SK-N-MC (cell line): ENCODE results near the gene DAB1.

ENCODE experiments used
- DNase-seq: peaks from one replicate; pipeline ENCODE4 v3.0.0-alpha.2; 2011; ENCODE audit warnings: low read depth, low spot score
- H3K27ac ChIP-seq: fragments of 200-600 bp; sonication (generic); 2 replicates; pipeline ENCODE4 v1.5.1; 2016; ENCODE audit warnings: mixed run types
- H3K36me3 ChIP-seq: fragments of 200-600 bp; sonication (generic); 2 replicates; pipeline ENCODE4 v1.6.1; 2017; ENCODE audit warnings: antibody characterized with exemption, low read length, mixed read lengths; ENCODE audit not compliant: insufficient read depth
- H3K4me3 ChIP-seq: fragments of 200-600 bp; sonication (generic); 2 replicates; pipeline ENCODE4 v1.5.1; 2016
- H3K9ac ChIP-seq: fragments of 200-600 bp; sonication (generic); 2 replicates; pipeline ENCODE4 v1.8.0; 2017; ENCODE audit warnings: mixed run types, mixed read lengths; ENCODE audit not compliant: insufficient read length
- H3K9me3 ChIP-seq: fragments of 200-600 bp; sonication (generic); 2 replicates; pipeline ENCODE4 v1.6.1; 2017; ENCODE audit warnings: low read depth, mild to moderate bottlenecking, antibody characterized with exemption, low read length, moderate library complexity, mixed read lengths
- EZH2 ChIP-seq: fragments of 200-600 bp; sonication (generic); IDR thresholded peaks from one replicate; pipeline ENCODE4 v1.6.1; 2017; ENCODE audit warnings: antibody characterized with exemption
- FOXP2 ChIP-seq: optimal IDR thresholded peaks from 2 replicates; pipeline ENCODE3; 2011; ENCODE audit warnings: mild to moderate bottlenecking, moderate library complexity; ENCODE audit not compliant: insufficient read depth; ENCODE audit errors: extremely low read length, control extremely low read depth
- POLR2AphosphoS5 ChIP-seq: IDR thresholded peaks from 2 replicates; pipeline ENCODE4 v1.6.1; 2012; ENCODE audit warnings: mild to moderate bottlenecking, low read depth, low read length, borderline replicate concordance

The DAB1 gene

GRCh38 chr1:57195436-57195941 lies 228.4 kb downstream of the DAB1 start:
- Histone ChIP-seq H3K27ac (no peak overlapping the region), H3K9me3 (no peaks in the 10 kb centered on the region), H3K9ac (no peak overlapping the region), H3K36me3 (no peaks in the 10 kb centered on the region), H3K4me3 (no peak overlapping the region)
- TF ChIP-seq FOXP2 = no peak
- no peak for TF ChIP-seq EZH2
- TF ChIP-seq POLR2AphosphoS5 = no peak
- no peak for DNase-seq

DNA sequence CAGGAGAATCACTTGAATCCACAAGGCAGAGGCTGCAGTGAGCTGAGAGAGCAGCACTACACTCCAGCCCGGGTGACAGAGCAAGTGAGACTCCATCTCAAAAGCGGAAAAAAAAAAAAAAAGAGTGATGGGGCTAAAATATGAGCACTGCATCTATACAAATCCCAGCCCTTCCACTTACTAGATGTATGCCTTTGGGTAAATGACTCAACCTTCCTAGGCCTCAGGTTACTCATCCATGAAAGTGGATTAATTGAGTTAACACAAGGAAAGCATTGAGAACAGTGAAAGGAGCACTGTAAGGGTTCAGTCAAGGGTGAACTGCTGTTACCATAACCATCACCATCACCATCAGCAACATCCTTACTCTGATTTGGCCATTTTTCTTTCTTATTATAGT lies 231.6 kb downstream of the DAB1 start:
- Histone ChIP-seq H3K4me3 (no peak overlapping the region), H3K9ac (no peak overlapping the region), H3K9me3 (no peaks in the 10 kb centered on the region), H3K27ac (no peak overlapping the region), H3K36me3 (no peaks in the 10 kb centered on the region)
- DNase-seq = no peak
- TF ChIP-seq FOXP2 (no peak), POLR2AphosphoS5 (no peak), EZH2 (no peak)

DNA sequence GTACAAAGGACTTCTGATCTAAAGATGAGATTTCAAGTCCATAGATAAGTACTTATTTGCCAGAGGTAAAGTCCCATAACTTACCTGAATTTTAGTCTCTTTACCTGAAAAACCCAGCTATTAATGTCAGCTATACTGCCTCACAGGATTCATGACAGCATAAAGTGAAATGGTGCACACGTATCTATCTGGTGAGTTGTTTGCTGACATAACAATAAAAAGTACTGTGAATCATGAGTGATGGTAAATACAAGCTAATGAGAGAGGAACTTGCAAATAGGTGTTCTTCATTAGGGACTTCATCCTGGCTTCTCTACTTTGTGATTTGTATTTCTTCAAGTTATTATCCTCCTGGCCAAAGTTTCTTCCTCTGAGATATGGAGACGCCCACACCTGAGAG lies 233.0 kb downstream of the DAB1 start:
- Histone ChIP-seq H3K9ac (no peak overlapping the region), H3K27ac (no peak overlapping the region), H3K9me3 (no peaks in the 10 kb centered on the region), H3K36me3 (no peaks in the 10 kb centered on the region), H3K4me3 (no peak overlapping the region)
- TF ChIP-seq EZH2 (no peak), FOXP2 (no peak), POLR2AphosphoS5 (no peak)
- DNase-seq = no peak

DNA sequence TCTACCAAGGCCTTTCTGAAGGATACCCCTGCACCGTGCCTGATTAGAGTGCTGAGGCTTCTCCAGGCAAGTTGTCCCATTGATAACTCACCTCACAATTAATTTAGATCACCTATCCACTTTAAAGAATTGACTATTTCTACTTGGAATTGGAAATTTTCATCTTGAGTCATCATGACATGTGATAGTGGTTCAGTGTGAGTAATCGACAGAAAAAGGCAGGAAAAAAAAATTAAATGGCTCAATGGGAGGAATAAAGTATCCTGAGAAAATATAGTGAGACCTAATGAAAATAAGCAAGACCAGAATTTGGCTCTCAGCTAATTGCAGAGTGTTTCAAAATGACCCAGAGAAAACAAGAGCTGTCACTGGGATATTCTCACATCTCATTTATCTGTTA lies 235.7 kb downstream of the DAB1 start:
- DNase-seq = no peak
- H3K9me3 ChIP-seq = no peaks in the 10 kb centered on the region
- TF ChIP-seq EZH2 (no peak), POLR2AphosphoS5 (no peak), FOXP2 (no peak)
- H3K4me3 ChIP-seq = no peak overlapping the region
- H3K27ac ChIP-seq = no peak overlapping the region
- H3K9ac ChIP-seq = no peak overlapping the region
- H3K36me3 ChIP-seq = no peaks in the 10 kb centered on the region

DNA sequence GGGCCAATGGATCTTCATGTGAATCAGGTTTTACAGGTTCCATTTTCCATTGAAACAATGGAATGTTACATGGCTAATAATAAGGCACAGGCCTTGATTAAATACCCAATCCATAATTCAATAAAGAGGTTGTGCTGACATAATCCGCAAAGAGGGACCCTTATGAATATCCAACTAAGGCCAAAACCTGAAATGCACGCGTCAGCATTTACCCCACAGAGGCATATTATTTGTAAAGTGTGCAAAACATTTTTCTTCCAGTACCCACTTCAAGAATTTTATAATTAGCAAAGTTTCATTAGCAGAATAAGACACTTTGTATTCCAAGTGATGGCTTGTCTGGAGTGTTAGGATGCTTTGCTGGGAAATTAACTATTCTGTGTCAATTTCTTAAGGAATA lies 237.4 kb downstream of the DAB1 start:
- H3K36me3 ChIP-seq = no peaks in the 10 kb centered on the region
- H3K9me3 ChIP-seq = no peaks in the 10 kb centered on the region
- no peak for DNase-seq
- no peak for TF ChIP-seq POLR2AphosphoS5
- TF ChIP-seq FOXP2 = no peak
- no peak for TF ChIP-seq EZH2
- H3K9ac ChIP-seq = no peak overlapping the region
- H3K4me3 ChIP-seq = no peak overlapping the region
- no peak overlapping the region for H3K27ac ChIP-seq

GRCh38 chr1:57179001-57179400 lies 244.9 kb downstream of the DAB1 start:
- H3K27ac ChIP-seq = no peak overlapping the region
- no peaks in the 10 kb centered on the region for H3K9me3 ChIP-seq
- no peaks in the 10 kb centered on the region for H3K36me3 ChIP-seq
- no peak overlapping the region for H3K4me3 ChIP-seq
- DNase-seq = no peak
- H3K9ac ChIP-seq = no peak overlapping the region
- TF ChIP-seq POLR2AphosphoS5 (no peak), EZH2 (no peak), FOXP2 (no peak)

DNA sequence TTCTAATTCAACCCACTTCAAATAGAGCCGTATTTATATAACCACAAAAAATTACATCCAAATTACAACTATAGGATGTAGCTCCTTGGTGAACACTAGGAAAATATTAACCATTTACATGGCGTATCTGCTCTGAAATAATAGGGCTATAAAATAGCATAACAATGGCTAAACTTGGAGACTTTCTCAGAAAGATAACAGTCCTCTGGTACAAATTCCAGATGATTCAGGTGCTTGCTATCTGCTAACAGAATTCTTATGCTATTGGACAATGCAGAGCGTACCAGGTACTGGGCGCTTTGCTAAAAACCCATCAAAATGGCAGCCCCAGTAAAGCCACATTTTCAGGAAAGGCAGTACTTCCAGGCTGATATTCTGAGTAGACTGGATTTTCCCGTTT lies 248.4 kb downstream of the DAB1 start:
- no peaks in the 10 kb centered on the region for H3K36me3 ChIP-seq

GRCh38 chr1:57172040-57172439 lies 251.8 kb downstream of the DAB1 start:
- H3K4me3 ChIP-seq = no peak overlapping the region
- no peaks in the 10 kb centered on the region for H3K36me3 ChIP-seq
- no peaks in the 10 kb centered on the region for H3K9me3 ChIP-seq
- H3K27ac ChIP-seq = no peak overlapping the region
- no peak overlapping the region for H3K9ac ChIP-seq
- no peak for TF ChIP-seq FOXP2
- TF ChIP-seq POLR2AphosphoS5 = no peak
- DNase-seq = no peak

More for the DNA sequence above, 248.4 kb downstream of the DAB1 start:
- H3K4me3 ChIP-seq = no peak overlapping the region
- no peak overlapping the region for H3K27ac ChIP-seq
- H3K9me3 ChIP-seq = no peaks in the 10 kb centered on the region
- no peak for DNase-seq
- no peak overlapping the region for H3K9ac ChIP-seq
- TF ChIP-seq POLR2AphosphoS5 = no peak
- no peak for TF ChIP-seq EZH2
- TF ChIP-seq FOXP2 = no peak

- Histone ChIP-seq H3K4me3 (no peak overlapping the region), H3K9ac (no peak overlapping the region), H3K36me3 (no peaks in the 10 kb centered on the region), H3K27ac (no peak overlapping the region), H3K9me3 (no peaks in the 10 kb centered on the region)
- no peak for DNase-seq
- TF ChIP-seq FOXP2 = no peak
These were observed 255.9 kb downstream of the DAB1 start for GRCh38 chr1:57167997-57168396.
